Measurements from ENCODE around the gene MS4A10. TPM values are rescaled to one million over a fixed set of nuclear protein-coding genes. Genes with fewer than 3 reads are reported as not detected.

Gene MS4A10
- total RNA-seq, 1 donor from 2014 or later: not detected

GRCh38 chr11:60848714-60849151 is 63.6 kb downstream of the MS4A10 start:
- no peak for DNase-seq (ENCODE audit: low spot score)

- DNase-seq (ENCODE audit: low spot score): no peak
Observed at GRCh38 chr11:60849641-60850520, 64.7 kb downstream of the MS4A10 start.

Other genes with a start within 250 kb of the MS4A10 start
- gene MS4A8, start 85.7 kb upstream of the MS4A10 start, total RNA-seq: 0.48 TPM
- gene MS4A18, start 60.6 kb upstream of the MS4A10 start, total RNA-seq: not detected
- not detected for gene MS4A15, start 28.5 kb upstream of the MS4A10 start, total RNA-seq
- 40.4 TPM for gene CCDC86, start 56.8 kb downstream of the MS4A10 start, total RNA-seq
- 0.19 TPM for gene PTGDR2, start 70.6 kb downstream of the MS4A10 start, total RNA-seq
- 1.4 TPM for gene ZP1, start 82.2 kb downstream of the MS4A10 start, total RNA-seq
- gene PRPF19, start 121.3 kb downstream of the MS4A10 start, total RNA-seq: 68.3 TPM
- 116 TPM for gene TMEM109, start 128.8 kb downstream of the MS4A10 start, total RNA-seq
- 6.7 TPM for gene TMEM132A, start 139.1 kb downstream of the MS4A10 start, total RNA-seq
- gene SLC15A3, start 166.8 kb downstream of the MS4A10 start, total RNA-seq: 47.4 TPM
- gene CD6, start 186.3 kb downstream of the MS4A10 start, total RNA-seq: 0.87 TPM

All from mesenteric fat pad (tissue), 1 donor.